ENCODE measurements around the gene C4orf54. TPM values are rescaled to one million over a fixed set of nuclear protein-coding genes. Genes with fewer than 3 reads are reported as not detected.

The C4orf54 gene
- total RNA-seq, 1 experiment from 2014 or later, result 0.04 TPM

GRCh38 chr4:99642725-99643489 lies 14.7 kb downstream of the C4orf54 start:
- 0 out of 2 replicates have a peak, but pooled peaks cover 4% of the 10 kb centered on the region for H3K4me1 ChIP-seq (ENCODE audit: insufficient read depth, low read length)
- no peak overlapping the region for H2AFZ ChIP-seq (ENCODE audit: low read length)
- ChIA-PET CTCF (no interaction called here), POLR2A (ENCODE audit: unreplicated experiment) (no interaction called here)
- H3K9me2 ChIP-seq (replicated peaks; ENCODE audit: low read length), result no peaks in the 10 kb centered on the region
- H3K4me3 ChIP-seq (ENCODE audit: low read length), result no peak overlapping the region
- H3K9ac ChIP-seq (ENCODE audit: low read length), result no peak overlapping the region
- H3K9me3 ChIP-seq (ENCODE audit: low read length), result no peaks in the 10 kb centered on the region
- H3K79me2 ChIP-seq (ENCODE audit: low read length), result no peaks in the 10 kb centered on the region
- H3F3A ChIP-seq (ENCODE audit: low read length, unreplicated experiment), result no peaks in the 10 kb centered on the region
- H3K36me3 ChIP-seq (ENCODE audit: low read depth, low read length), result no peaks in the 10 kb centered on the region
- H3K27me3 ChIP-seq (ENCODE audit: low read length), result no peaks in the 10 kb centered on the region
- DNase-seq (no peak), ATAC-seq (no peak)
- BruUV-seq (replicated peaks), result no TSS peak
- intact Hi-C loops (cut with micrococcal nuclease), result no loop called here
- no peaks in the 10 kb centered on the region for H4K20me1 ChIP-seq (ENCODE audit: low read length)
- no peak overlapping the region for H3K27ac ChIP-seq (ENCODE audit: low read length)
- no peak overlapping the region for H3K4me2 ChIP-seq (ENCODE audit: low read length)
- TF ChIP-seq CTCF (conservative IDR thresholded peaks at IDR 0.05; ENCODE audit: low read depth, low read length) (no peak), EZH2phosphoT487 (IDR thresholded peaks at IDR 0.05; ENCODE audit: borderline replicate concordance, low read length) (no peak), EZH2 (IDR thresholded peaks at IDR 0.05; ENCODE audit: low read length, unreplicated experiment) (no peak)

- TF ChIP-seq EZH2phosphoT487 (IDR thresholded peaks at IDR 0.05; ENCODE audit: borderline replicate concordance, low read length) (no peak), CTCF (conservative IDR thresholded peaks at IDR 0.05; ENCODE audit: low read depth, low read length) (no peak), EZH2 (IDR thresholded peaks at IDR 0.05; ENCODE audit: low read length, unreplicated experiment) (no peak)
- no peak for ATAC-seq
- BruUV-seq (replicated peaks), result no TSS peak
- Histone ChIP-seq H3F3A (ENCODE audit: low read length, unreplicated experiment) (no peaks in the 10 kb centered on the region), H3K9me3 (ENCODE audit: low read length) (no peaks in the 10 kb centered on the region), H3K4me1 (ENCODE audit: insufficient read depth, low read length) (0 out of 2 replicates have a peak, but pooled peaks cover 4% of the 10 kb centered on the region), H3K9ac (ENCODE audit: low read length) (no peak overlapping the region), H3K4me2 (ENCODE audit: low read length) (peak overlapping the region; percentile 23; the same call in 1 of the 2 replicates), H3K79me2 (ENCODE audit: low read length) (no peaks in the 10 kb centered on the region), H3K4me3 (ENCODE audit: low read length) (no peak overlapping the region), H3K36me3 (ENCODE audit: low read depth, low read length) (no peaks in the 10 kb centered on the region), H2AFZ (ENCODE audit: low read length) (no peak overlapping the region), H3K9me2 (replicated peaks; ENCODE audit: low read length) (no peaks in the 10 kb centered on the region), H4K20me1 (ENCODE audit: low read length) (no peaks in the 10 kb centered on the region), H3K27me3 (ENCODE audit: low read length) (no peaks in the 10 kb centered on the region), H3K27ac (ENCODE audit: low read length) (no peak overlapping the region)
- CTCF ChIA-PET, result no interaction called here
- intact Hi-C loops (cut with micrococcal nuclease), result no loop called here
- DNase-seq, result peak; percentile 32
- POLR2A ChIA-PET (ENCODE audit: unreplicated experiment), result no interaction called here
These were observed 17.0 kb downstream of the C4orf54 start for GRCh38 chr4:99640676-99641075.

GRCh38 chr4:99637174-99637573 lies 20.5 kb downstream of the C4orf54 start:
- Histone ChIP-seq H3K4me3 (ENCODE audit: low read length) (no peak overlapping the region), H4K20me1 (ENCODE audit: low read length) (no peaks in the 10 kb centered on the region), H3K27me3 (ENCODE audit: low read length) (no peaks in the 10 kb centered on the region), H3K9ac (ENCODE audit: low read length) (no peak overlapping the region), H3K9me2 (replicated peaks; ENCODE audit: low read length) (no peaks in the 10 kb centered on the region), H3K4me1 (ENCODE audit: insufficient read depth, low read length) (0 out of 2 replicates have a peak, but pooled peaks cover 4% of the 10 kb centered on the region), H3K4me2 (ENCODE audit: low read length) (no peak overlapping the region), H3K36me3 (ENCODE audit: low read depth, low read length) (no peaks in the 10 kb centered on the region), H2AFZ (ENCODE audit: low read length) (no peak overlapping the region), H3F3A (ENCODE audit: low read length, unreplicated experiment) (no peaks in the 10 kb centered on the region), H3K9me3 (ENCODE audit: low read length) (no peaks in the 10 kb centered on the region), H3K27ac (ENCODE audit: low read length) (no peak overlapping the region), H3K79me2 (ENCODE audit: low read length) (no peaks in the 10 kb centered on the region)
- TF ChIP-seq EZH2phosphoT487 (IDR thresholded peaks at IDR 0.05; ENCODE audit: borderline replicate concordance, low read length) (no peak), EZH2 (IDR thresholded peaks at IDR 0.05; ENCODE audit: low read length, unreplicated experiment) (no peak), CTCF (conservative IDR thresholded peaks at IDR 0.05; ENCODE audit: low read depth, low read length) (no peak)
- POLR2A ChIA-PET (ENCODE audit: unreplicated experiment), result no interaction called here
- ATAC-seq (no peak), DNase-seq (no peak)
- intact Hi-C loops (cut with micrococcal nuclease), result no loop called here
- CTCF ChIA-PET, result no interaction called here
- no TSS peak for BruUV-seq (replicated peaks)
